NCI-H82 treated with DMSO at 0.1 percent for 48 hours (cell line): ENCODE measurements around the gene GGT5.
"Not testable (repeated sequence)": the region's sequence is repeated elsewhere in the genome, so short reads cannot be mapped to it uniquely, and the experiment has no call there.

Source experiments
- DNase-seq: peaks from one replicate; lab custom pipeline; 2025; ENCODE audit not compliant: unreplicated experiment; lab: John Stamatoyannopoulos, UW

Gene GGT5

DNA sequence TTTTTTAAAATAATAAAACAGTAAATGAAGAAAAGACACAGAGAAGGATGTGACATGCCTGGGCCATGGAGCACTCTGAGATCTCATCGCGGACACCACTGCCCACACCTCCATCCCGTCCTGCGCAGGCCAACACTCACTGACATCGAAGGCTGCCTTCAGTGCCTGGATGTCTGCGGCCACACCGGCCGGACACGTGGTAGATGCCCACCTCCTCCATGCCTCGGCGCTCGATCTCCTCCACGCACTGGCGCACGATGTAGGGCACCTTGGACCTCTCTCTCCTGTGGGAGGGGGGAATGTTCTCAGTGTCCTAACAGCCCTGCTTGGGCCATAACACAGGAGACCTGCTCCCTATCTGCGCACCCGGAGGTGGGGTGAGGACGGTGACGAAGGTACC lies 18.6 kb upstream of the GGT5 start:
- DNase-seq: not testable (repeated sequence)

DNA sequence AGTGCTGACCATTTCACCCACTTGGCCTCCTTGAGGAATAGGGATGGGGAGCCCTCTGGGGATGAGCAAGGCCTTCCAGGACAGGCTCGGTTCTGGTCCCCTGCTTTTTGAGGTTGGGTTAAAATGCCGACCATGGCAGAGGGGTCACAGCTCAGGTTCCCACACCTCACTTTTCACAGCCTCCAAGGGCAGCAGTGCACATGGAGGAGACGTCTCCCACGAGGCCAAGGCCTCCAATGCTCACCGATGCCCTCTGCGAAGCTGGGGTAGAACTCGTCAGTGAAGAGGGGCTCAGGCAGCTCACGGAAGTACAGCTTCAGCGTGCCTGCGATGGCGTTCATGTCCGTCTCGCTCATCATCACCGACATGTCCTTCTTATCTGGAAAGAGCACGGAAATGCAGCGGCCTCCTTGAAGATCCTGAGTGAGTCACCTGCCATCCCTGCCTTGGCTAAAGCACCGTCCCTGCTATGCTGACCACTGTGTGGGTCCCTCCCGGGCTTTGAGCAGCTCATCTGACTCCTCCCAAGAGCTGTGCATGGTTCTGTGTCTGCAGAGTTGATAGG lies 17.4 kb upstream of the GGT5 start:
- DNase-seq: not testable (repeated sequence)

GRCh38 chr22:24259459-24259858 lies 14.6 kb upstream of the GGT5 start:
- peak; percentile 4 for DNase-seq

GRCh38 chr22:24256736-24257135 lies 11.9 kb upstream of the GGT5 start:
- DNase-seq: not testable (repeated sequence)

- DNase-seq: not testable (repeated sequence)
These were observed 11.3 kb upstream of the GGT5 start for GRCh38 chr22:24256136-24256535.

DNA sequence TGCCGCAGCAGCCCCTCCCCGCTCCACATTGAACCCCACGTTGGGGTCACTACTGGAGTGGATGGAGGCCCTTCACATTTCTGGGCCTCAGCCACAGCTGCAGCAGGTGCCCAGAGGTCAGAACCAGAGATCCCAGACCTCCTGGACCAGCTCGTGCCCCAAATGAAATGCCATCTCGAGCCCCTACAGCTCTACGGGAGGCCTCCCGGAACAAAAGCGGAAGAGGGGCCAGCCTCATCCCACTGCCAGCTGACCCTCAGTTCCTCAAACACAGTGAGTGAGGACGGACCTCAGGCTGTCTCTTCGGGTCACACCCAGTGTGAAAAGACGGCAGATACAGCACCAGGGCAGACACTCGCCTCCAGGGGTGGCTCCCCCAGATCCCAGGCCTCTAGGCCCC lies 8.2 kb upstream of the GGT5 start:
- DNase-seq: not testable (repeated sequence)

DNA sequence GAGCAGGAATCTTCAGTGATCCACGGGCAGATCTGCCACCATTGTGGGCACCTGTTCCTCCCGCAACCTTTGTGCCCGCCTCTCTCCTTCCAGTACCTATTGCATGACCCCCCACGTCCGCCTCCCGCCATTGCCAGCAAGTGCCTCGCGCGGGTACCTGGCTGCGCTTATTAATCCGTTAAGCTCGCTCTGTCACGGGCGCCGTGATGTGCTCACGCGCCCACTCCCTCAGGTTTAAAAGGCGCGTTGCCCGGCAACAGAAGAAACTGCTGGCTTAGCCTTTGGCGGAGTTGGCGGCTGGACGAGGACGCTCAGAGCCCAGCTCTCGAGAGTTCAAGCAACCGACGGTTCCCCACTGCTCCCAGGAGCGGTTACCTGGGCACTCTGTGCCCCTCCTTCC lies 6.4 kb upstream of the GGT5 start:
- DNase-seq: not testable (repeated sequence)

DNA sequence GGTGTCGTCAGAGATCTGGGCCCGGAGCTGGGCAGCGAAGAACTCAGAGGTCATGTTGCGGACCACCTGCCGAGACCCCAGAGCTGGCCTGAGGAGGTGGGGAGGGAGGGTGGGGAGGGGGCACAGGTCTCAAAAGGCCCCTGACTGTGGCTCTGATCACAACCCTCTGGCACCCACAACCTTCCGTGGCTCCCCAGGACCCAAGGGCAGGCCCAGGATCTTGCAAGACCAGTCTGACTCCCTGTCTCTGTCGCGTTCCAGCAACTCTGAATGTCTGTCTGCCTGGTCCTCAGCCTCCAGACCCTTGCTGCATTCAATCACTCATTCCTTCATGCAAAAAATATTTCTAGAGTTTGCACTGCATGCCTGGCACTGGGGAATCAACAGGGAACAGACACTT lies 4.5 kb upstream of the GGT5 start:
- DNase-seq: not testable (repeated sequence)

GRCh38 chr22:24248611-24249010 lies 3.7 kb upstream of the GGT5 start:
- not testable (repeated sequence) for DNase-seq

- DNase-seq: peak; percentile 20
These were observed 2.9 kb upstream of the GGT5 start for GRCh38 chr22:24247564-24248344.

DNA sequence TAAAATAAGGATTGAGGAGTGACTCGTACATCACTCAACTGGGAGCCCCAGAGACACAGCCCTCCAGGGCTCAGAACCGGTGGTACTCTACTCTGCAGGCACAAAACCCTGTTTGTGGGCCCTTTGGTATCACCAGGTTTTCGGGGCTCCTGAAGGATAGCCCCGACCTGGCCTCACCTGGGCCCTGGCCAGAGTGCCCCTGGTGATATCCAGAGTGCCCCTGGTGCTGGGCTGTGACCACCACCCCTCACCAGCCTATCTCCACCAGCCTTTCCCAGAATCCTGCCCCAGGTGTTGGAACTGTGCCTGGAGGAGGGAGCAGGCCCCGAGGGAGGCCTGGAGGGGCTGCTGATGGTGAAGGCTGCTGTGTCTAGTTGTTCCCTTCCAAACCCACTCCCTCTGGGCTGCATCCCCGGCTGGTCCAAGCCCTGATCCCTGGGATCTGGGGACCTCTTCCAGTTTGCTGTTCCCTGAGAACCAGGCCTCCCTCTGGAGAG lies 2.2 kb upstream of the GGT5 start:
- no peak for DNase-seq

DNA sequence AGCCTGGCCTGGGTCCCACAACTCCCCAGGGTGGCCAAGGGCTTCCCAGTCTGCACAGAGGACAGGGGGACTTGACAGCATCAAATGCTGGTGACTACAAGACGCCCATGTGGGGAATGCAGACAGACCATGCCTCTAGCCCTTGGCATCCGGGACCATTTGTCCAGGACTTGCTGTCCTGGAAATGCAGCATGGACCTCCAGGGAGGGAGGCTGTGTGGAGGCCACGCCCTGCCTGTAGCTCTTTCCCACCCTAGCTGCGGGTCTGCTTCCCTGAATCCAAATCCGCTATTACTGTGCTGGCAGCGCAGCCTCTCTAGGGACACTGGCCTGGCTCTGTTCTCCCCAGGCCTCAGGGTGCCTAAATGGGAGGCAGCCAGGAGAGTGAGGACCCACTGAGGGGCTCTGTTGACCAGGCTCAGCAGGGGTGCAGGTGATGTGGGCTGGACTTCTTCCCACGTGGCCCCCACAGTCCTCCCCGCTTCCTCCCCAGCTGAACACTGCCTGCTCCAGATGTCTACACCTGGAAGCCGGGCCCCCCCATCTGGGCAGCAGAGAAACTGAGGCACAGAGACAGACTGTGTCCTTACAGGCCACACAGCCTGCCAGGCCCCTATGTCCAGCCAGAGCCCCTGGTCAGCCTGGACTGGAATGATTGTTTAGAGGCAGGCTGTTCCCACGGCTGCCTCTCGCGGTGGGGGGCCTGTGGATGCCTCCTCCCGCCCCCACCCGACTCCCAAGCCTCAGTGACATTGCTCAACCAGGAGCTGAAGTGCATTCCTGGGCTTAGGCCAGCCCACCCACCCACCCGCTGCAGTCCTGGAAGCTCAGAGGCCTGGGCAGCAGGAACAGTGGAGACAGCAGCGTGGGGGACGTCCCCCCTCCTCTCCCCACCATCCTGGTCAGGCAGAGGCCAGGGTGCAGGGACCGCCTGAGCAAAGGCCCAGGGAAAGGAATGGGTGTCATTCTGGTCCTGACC lies 991 bp upstream of the GGT5 start:
- not testable (repeated sequence) for DNase-seq

- no peak for DNase-seq
These were observed 616 bp downstream of the GGT5 start for GRCh38 chr22:24244144-24244787.

DNA sequence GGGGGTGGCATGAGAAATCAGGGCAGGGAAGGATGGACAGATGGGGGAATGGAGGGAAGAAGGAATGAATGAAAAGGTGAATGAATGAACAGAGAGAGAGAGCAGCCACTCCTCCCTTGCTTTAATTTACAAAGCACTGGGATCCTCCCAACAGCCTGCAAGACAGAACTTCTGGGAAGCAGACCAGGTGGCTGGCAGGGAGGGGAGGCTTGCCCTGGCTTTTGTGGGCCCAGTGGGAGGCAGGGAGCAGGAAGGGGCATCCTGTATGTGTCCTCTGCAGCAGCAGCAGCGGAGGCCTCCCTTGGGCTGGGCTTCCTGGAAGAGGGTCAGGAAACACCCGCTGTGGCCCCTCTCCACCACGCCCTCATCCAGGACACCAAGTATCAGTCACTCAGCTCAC lies 1.5 kb downstream of the GGT5 start:
- not testable (repeated sequence) for DNase-seq

DNA sequence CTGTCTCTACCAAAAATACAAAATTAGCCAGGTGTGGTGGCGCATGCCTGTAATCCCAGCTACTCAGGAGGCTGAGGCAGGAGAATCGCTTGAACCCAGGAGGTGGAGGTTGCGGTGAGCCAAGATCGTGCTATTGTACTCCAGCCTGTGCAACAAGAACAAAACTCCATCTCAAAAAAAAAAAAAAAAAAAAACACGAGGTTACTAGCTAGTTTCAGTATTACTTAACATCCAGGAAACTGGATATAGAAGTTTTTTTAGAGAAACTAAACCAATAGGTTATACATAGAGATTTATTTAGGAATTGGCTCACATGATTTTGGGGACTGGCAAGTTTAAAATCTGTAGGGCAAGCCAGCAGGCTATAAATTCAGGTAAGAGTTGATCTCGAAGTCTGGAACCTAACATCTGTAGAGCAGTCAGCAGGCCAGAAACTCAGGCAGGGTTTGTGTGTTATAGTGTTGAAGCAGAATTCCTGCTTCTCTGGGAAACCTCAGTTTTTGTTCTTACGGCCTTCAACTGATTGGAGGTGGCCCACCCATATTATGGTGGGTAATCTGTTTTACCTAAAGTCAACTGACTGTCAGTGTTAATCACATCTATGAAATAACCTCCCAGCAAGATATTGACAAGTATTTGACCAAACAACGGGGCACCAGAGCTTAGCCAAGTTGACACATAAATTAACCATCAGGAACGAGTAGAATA lies 3.7 kb downstream of the GGT5 start:
- not testable (repeated sequence) for DNase-seq

DNA sequence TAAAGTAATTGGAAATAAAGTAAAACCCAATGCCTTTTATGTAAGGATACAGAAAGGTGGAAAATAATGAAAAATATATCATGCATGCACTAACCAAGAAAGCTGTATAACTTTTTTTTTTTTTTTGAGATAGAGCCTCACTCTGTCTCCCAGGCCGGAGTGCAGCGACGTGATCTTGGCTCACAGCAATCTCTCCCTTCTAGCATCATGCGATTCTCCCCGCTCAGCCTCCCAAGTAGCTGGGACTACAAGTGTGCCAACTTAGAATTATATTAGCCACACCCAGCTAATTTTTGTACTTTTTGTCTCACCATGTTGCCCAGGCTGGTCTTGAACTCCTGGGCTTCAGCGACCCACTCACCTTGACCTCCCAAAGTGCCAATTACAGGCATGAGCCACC lies 4.5 kb downstream of the GGT5 start:
- no peak for DNase-seq

GRCh38 chr22:24238101-24238694 lies 6.7 kb downstream of the GGT5 start:
- not testable (repeated sequence) for DNase-seq

DNA sequence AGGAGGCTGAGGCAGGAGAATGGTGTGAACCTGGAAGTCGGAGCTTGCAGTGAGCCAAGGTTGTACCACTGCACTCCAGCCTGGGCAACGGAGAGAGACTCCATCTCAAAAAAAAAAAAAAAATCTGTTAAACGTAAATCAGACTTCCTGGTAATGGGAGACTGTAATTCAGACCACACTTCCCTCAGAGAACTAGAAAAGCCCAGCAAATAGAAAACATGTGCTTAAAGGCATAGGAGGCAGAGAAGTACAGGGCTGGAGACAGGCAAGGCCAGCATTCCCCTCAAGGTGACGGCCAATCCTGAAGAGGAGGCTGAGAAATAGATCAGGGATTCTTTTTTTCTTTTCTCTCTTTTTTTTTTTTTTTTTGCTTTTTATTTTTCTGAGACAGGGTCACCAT lies 8.2 kb downstream of the GGT5 start:
- DNase-seq: no peak

GRCh38 chr22:24235315-24235714 lies 9.6 kb downstream of the GGT5 start:
- DNase-seq: no peak

GRCh38 chr22:24233816-24234215 lies 11.1 kb downstream of the GGT5 start:
- no peak for DNase-seq
